ENCODE data around the gene NEUROD6.

DNA sequence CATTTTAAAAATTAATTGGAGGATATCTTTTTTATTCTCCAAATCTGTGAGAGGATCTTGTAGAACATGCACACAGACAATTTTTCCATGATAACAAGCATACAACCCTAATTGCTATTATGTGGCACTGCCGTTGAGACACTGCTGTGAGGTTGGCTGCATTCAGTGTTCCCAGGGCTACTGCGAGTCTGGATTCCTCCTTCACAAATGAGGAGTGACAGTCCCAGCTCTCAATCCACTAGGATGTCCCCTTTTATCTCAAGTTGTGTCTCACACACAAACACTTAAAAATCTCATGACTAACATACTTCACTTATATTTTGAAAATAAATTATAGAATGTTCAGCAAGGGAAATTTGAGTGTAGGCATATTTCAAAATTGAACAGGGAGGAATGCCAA lies 14.1 kb downstream of the NEUROD6 start:
- TF ChIP-seq CTCF (IDR thresholded peaks at IDR 0.05; ENCODE audit: low read depth, low read length, missing input control) (no peak), EGR1 (IDR thresholded peaks at IDR 0.05; ENCODE audit: low read depth in 2 of 2) (no peak), JUND (IDR thresholded peaks at IDR 0.05) (no peak), RAD21 (IDR thresholded peaks at IDR 0.05) (no peak), MAX (IDR thresholded peaks at IDR 0.05) (no peak), GABPA (IDR thresholded peaks at IDR 0.05 in 1 of 2, conservative IDR thresholded peaks at IDR 0.05 in 1 of 2) (no peak), ZBTB33 (IDR thresholded peaks at IDR 0.05) (no peak), TAF1 (conservative IDR thresholded peaks at IDR 0.05) (no peak), RXRA (IDR thresholded peaks at IDR 0.05) (no peak), SP1 (IDR thresholded peaks at IDR 0.05) (no peak)
